Colon (tissue), 2 donors: Measurements from ENCODE around the gene FOSL1.

ENCODE experiments used
- FAIRE-seq: peaks from 2 replicates; lab custom pipeline; 2012; peaks lifted over from hg19 to GRCh38; lab: Jason Lieb, UNC
- donor health status: control.
- donor health status: control.

The FOSL1 gene

DNA sequence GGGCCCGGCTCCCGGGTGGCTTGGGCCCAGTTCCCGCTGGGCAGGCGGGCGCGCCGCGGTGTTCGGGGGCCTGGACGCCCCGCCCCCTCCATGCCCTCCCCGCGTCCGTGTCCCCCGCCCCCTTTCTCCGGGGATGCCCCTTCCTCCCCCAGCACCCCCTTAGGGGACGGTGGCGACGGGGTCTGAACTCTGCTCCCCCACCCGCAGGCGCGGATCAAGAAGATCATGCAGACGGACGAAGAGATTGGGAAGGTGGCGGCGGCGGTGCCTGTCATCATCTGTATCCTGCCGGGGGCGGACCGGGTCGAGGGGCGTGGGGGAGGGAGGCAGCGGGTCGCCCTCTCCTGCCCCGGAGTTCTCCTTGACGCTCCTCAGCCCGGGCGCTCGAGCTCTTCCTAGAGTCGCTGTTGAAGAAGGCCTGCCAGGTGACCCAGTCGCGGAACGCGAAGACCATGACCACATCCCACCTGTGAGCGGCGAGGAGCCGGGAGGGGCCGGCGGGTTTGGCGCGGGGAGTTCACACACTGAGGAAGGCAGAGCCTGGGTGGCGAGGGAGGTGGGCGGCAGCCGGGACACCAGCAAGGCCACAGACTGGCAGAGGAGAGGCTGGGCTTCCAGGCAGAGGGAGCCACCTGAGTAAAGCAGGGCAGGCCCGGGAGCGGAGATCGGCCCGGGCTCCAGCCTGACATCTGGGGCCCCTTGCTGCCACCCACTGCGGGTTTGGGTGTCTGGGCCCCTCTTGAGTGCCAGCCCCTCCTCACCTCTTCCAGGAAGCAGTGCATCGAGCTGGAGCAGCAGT, 19.6 kb upstream of the FOSL1 start:
- FAIRE-seq = no peak

DNA sequence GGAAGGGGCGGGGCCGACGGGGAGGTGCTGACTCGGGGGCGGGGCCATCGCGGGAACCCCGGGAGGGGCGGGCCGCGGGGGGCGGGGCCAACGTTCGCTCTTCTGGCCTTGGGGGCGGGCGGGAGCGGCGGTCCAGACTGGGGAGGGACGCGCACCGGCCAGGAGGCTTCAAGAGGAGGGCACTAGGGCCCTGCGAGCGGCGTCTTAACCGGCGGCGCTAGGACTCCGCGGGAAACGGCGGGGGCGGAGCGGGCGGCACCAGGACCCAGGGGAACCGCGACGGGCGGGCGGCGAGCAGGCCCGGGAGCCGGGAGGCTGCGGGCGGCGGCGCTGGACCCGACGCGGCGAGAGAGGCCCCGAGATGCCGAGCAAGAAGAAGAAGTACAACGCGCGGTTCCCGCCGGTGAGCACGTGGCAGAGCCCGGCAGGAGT, 19.0 kb upstream of the FOSL1 start, which contains the start of gene DRAP1:
Gene DRAP1 (plus strand): TSS at position 286 of the 432 bp plus-strand sequence. CDS start 76 bp downstream, at position 362.
- FAIRE-seq = no peak

DNA sequence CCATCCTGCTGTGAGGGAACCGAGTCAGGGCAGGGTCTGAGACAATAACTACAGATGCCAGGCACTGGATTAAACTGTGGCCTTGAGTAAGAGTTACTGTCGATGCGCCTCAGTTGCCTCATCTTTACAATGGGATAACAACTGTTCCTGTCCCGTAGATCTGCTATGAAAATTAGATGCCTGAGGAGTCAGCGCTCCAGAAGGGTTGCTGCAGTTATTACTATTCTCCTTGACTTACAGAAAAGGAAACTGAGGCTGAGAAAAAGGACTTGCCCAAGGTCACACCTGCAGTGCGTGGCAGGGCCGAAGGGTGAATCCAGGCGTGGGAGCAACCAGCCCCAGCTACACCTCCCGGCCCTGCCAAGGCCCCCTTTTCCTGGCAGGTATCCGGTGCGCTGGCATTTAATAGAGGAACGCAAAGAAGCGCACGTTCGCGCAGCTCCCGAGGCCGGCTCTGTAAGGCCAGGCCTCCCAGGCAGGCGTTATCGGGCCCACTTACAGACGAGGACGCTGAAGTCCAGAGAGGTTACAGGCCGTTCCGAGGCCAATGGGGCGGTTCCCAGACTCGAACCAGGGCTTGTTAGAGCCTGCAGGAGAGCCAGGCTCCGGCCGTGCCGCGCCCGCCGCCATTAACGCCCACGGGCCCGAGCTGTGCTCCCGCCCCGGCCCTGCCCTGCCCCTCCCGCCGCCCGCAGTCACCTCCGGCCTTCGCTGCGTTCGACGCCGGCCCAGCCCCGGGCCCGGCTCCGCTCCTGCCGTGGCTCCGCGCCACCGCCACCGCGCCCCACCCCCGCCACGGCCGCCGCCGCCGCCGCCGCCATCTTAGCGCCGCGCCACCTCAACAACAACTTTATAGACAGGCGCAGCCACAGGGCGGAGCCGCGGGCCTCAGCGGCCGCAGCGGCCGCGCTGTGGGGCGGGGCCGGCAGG, 18.3 kb upstream of the FOSL1 start, which contains the start of gene C11orf68:
Gene C11orf68 (minus strand): TSS at position 852 of the 930 bp plus-strand sequence. CDS start 31 bp downstream, at position 821.
- no peak for FAIRE-seq

DNA sequence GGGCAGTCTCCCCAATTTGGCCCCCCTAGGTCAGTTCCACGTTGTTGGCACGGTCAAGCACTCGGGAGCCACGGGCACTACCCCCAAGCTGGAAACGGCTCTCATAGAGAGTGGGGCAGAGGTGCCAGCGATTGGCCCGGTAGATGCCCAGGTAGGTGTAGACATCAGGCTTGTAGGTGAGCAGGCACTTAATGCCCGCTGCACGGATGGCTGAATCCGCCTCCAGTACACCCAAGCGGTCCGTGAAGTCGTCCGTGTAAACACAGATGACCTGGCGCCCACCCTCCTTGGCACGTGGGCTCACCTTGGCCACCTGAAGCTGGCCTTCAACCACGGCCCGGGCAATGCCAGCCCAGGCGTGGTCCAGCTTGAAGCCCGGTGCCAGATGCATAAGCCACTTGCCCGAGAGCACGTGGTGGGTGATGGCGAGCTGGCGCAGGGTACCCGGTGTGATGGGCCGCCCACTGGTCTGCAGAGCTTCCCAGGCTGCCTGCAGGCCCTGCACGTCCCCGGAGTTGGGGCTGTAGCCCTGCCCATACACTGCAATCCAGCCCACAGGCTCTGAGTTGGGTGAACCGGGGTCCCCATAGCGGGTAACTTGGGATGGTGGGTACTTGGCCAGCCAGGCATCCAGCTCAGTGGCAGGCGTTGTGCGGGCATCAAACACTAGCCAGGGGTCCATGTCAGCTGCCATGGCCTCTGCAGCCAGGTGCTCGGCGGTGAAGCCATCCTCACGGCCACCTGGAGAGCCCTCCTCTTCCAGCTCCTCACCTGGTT, 17.4 kb upstream of the FOSL1 start:
- no peak for FAIRE-seq

DNA sequence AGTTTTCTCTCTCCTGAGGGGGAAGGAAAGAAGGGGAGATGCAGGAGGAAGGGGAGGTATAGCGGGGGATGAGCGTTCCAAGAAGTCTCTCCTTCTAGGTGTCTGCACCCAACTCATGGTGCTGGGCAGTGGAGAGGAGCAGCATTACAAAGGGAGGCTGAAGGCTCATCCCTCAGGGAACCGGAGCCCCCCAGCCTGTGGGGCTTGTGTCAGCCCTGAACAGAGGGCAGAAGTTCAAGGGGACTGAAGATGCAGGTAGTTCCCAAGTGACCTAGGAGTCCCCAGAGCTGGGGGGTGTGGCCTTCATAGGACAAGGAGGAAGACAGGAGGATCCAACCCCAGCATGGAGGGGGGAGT, 16.9 kb upstream of the FOSL1 start:
- no peak for FAIRE-seq

DNA sequence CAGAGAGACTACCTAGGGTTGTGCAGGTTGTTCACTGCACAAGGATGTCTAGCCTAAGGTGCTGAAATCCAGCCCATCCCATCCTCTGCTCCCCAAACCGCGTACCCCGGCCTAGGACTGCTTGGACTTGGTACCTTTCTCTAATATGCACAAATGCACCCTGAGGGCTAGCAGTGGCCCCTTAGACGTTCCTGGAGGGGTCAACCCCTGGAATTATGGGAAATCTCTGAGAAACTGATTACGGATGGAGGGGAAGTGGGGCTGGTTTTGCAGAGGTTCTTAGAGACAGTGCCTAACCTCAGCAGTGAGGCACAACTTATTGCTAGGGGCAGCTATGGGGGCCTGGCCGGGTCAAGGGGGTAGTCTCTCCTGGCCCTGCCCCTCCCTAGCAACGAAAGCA, 16.2 kb upstream of the FOSL1 start:
- FAIRE-seq = no peak

DNA sequence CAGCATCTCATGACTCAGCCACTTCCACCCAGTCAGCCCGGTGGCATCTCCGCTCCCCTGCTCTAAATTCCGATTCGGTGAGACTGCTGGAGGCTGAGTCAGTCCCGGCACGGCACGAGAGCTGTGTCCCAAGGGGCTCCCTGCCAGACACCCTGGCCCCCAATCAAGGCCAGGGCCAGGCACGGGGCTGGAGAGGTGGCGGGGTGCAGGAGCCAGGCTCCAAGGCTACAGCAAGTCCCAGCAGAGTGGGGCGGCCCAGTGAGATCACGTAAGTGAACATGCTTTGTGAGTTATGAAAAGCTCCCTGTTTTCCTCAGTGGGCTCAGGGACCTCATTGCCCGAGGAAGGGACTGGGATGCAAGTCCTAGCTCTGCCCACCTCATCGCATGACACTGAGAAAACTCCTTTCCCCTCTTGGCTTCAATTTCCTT, 15.6 kb upstream of the FOSL1 start:
- no peak for FAIRE-seq

DNA sequence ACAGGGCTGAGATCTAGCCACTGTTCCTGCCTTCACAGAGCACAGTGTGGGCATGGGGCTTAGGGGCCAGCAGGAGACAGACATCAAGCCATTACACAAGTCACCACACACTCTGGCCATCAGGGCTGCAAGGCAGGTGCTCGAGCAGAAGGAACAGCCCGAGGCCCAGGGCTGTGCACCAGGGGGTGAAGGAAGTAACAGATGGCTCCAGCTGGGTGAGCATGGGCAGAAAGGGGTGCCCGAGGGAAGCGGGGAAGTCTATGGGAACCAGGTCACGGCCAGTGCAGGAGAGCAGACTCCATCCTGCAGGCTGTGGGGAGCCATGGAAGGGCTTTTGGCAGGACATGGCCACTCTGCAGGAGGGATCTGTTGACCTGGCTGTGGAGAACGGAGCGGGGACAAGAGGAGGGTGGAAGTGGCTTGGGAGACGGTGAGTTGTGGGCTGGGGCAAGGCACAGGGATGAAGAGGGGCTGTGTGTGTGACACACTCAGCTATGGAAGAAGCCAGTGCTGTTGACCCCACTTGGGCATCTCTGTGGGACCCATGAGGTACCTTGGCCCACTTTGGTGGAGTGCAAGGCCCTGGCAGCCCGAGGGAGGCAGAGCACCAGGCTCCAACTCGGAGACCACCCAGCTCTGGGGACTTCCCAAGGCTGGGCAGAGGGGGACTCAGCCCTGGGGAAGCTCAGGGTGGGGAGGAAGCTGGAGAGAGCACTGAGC, 15.1 kb upstream of the FOSL1 start:
- no peak for FAIRE-seq

DNA sequence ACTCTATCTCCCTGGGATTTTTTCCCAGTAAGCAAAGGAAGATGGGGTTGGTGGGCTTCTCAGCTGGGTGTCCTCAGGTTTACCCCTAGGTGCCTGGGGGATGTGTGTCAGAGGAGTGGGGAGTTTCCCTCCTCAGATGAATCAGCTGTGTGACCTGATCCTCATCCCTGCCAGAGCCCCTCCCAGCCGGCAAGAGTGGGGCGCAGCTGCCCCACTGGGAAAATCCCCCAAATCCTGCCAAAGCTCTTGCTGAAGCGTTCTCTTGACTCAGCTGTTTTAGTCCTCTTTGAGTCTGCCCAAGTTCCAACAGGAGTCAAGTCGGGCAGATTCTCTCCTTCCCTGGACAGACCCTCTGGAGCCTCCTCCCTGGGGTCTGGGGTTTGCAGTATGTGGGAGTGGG, 12.7 kb upstream of the FOSL1 start:
- FAIRE-seq = no peak

DNA sequence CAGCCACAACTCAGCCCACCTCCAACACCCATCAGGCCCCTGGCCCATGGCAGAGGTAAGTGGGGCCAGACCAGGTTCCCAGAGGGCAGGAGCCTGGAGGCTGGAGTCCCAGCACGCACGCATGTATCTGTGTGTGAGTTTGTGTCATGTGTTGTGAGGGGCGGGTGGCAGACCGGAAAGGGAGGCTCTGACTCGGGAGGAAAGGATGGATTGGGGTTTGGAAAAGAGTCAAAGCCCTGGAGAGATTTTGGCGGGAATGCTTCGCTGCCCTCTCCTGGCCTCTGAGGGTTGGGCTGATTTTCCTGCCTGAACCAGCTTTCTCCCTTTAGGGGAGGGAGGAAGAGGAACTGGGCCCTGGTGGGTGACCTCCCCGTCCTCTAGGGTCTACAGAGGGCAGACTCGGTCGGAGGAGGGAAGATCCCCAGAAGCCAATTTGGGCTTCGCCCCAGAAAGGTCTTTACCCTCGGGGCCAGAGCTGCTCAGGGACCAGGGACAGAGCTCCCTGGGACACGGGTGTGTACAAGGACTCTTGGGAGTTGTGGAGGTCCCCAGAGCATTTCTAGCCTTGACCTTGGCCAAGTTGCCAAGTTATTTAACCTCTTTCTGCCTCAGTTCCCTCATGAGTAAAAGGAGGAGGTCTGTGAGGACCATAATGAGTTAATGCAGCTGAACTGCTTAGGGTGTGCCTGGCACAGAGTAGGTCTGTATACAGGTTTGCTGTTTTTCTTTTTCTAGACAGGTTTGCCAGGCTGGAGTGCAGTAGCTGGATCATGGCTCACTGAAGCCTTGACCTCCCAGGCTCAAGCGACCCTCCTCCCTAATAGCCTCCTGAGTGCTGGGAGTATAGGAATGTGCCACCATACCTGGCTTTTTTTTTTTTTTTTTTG, 11.7 kb upstream of the FOSL1 start:
- FAIRE-seq = no peak

DNA sequence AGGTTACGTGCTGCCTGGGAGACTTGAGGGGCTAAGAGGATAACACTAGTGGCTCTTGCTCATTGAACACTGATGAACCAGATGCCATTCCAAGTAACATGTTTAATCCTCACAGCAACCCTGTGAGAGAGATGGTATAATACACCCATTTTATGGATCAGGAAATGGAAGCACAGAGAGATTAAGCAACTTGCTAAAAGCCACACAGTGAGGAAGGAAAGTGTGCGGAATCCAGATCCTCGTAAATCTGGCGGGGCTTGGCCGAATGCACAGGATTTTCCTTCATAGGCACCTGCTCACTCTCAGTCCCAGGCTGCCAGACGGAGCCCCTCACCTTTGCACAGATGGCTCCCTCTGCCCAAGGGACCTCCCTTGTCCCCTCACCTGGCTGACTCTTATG, 7.7 kb upstream of the FOSL1 start:
- FAIRE-seq = no peak

DNA sequence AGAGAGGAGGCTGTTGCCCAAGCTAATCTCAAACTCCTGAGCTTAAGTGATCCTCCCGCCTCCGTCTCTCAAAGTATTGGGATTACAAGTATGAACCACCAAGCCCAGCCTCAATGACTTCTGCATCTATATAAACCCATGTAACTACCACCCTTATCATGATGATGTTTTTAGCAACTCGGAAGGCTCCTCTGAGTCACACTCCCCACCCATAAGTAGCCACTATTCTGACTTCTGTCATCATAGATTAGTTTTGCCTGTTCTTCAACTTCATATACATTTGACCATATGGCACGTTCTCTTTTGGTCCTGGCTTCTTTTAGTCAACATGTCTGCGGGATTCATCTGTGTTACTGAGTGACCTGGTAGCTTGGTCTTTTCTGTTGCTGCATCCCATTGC, 6.4 kb upstream of the FOSL1 start:
- FAIRE-seq = no peak

DNA sequence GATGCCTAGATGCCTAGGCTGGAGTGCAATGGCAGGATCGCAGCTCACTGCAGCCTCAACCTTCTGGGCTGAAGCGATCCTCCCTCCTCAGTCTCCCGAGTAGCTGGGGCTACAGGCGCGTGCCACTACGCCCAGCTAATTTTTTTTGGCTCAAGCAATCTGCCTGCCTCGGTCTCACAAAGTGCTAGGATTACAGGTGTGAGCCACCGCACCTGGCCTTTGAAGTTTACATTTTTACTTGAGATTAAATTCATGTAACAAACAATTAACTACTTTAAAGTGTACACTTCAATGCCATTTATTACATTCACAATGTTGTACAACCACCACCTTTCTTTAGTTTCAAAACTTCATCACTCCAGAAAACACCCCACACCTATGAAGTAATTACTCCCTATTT, 3.5 kb upstream of the FOSL1 start:
- FAIRE-seq = no peak

DNA sequence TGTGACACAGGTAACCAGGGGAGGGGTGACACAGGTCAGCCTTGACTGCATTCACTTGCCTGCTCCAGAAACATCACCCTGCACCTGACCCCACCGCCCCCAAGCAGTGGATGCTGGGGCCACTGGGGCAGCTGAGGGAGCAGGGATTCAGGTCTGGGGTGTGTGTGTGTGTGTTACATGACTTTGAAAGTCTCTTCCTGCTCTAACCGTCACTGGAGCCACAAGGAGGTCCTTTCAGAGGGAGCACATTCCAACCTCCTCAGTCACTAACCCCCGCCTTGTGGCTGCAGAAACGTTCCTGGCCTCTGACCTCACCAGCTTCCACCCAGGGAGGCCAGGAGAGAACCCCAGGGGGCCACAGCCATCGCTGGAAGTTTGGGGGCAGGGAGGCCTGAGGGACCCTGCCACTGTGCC, 2.9 kb upstream of the FOSL1 start:
- FAIRE-seq = no peak

DNA sequence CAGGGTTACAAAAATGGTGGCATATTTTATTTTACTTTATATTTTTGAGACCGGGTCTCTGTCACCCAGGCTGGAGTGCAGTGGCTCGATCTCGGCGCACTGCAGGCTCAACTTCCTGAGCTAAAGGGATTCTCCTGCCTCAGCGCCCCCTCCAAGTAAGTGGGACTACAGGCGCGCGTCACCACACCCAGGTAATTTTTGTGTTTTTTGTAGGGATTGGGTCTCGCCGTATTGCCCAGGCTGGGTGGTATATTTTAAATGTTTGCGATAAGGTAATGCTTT, 652 bp upstream of the FOSL1 start:
- FAIRE-seq = no peak

DNA sequence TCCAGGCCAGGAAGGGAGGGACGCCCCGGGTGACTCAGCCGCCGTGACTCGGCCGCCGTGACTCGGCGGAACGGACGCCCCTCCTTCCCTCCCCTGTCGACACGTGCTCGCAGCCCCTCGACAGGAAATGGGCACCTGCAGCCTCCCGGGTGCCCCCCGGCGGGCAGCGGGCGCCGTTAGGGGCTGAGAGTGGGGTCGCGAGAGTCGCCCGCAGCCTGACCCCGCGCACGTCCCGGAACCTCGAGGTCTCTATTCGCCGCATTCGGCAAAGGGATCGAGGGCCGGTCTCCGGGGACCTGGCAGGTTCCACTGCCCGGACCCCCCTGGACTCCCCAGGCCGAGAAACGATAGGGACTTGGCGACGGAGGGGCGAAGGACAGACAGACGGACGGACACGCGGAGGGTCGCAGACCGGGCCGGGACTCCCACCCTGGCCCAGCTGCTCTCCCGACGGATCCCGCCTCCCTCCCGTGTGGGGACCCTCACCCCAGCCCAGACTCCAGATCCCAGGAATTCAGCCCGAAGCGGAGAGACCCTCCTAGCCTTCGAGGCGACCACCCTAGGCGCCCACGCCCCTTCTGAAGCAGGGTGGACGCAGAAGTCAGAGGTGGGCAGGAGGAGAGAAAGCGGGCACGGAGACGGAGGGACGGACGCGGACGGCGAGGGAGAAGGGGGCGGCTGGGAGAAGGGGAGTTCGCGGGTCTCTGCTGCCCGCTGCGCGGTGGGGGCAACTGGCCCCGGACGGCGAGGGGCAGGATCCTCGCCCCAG, 648 bp downstream of the FOSL1 start:
- no peak for FAIRE-seq

DNA sequence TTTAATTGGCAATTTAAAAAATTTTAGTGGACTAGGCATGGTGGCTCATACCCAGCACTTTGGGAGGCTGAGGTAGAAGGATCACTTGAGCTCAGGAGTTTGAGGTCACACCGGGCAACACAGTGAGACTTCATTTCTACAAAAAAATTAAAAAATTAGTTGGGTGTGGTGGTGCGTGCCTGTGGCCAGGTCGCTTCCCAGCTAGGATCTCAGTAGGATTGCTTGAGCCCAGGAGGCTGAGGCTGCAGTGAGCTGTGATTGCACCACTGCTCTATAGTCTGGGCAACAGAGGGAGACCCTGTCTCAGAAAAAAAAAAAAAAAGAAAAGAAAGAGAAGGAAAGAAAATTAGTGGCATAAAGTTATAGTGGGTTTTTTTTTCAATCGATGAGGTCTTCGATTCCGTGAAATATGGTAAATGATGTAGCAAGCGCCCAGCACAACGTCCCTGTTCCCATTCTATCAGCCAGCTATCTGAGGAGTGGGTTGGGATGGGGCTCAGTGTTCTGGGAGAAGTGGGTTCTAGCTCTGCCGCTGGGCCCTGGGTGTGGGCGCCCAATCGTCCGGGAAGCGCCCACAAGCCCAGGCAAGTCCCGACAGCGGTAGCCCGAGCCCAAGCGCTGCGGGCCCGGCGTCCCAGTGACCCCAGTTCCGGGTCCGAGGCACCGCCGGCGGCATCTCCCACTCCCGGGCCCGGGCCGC, 1.4 kb downstream of the FOSL1 start:
- FAIRE-seq = no peak

DNA sequence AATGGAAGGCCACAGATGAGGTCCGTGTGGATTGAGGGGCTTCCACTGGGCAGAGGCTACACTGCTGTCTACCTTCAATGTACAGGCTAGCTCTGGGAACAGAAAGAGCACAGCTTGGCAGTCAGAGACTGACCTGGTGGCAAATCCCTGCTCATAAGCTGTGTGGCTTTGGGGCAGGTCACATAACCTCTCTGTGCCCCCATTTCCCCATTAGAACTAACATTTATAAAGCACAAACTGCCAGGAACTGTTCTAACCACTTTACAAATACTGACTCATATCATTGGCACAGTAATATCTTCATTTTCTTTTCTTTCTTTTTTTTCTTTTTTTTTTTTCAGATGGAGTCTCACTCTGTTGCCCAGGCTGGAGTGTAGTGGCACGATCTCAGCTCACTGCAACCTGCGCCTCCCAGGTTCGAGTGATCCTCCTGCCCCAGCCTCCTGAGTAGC, 3.1 kb downstream of the FOSL1 start:
- no peak for FAIRE-seq
